ENCODE measurements around the gene GDE1. TPM values are rescaled to one million over a fixed set of nuclear protein-coding genes. Genes with fewer than 3 reads are reported as not detected.

GDE1 gene
- total RNA-seq, 1 donor from 2014 or later: 77.8 TPM

GRCh38 chr16:19482291-19482690, 39.6 kb downstream of the GDE1 start:
- no peak for DNase-seq (ENCODE audit: extremely low spot score, unreplicated experiment)
- no peak for TF ChIP-seq CTCF (IDR thresholded peaks at IDR 0.05)
- H3K27me3 Mint-ChIP-seq (ENCODE audit: unreplicated experiment): peaks cover 2% of the 10 kb centered on the region
- H3K4me1 Mint-ChIP-seq (ENCODE audit: unreplicated experiment): no peaks in the 10 kb centered on the region
- no peak overlapping the region for H3K27ac Mint-ChIP-seq (ENCODE audit: unreplicated experiment)
- H3K4me3 Mint-ChIP-seq (ENCODE audit: unreplicated experiment): no peak overlapping the region
- no peaks in the 10 kb centered on the region for H3K36me3 Mint-ChIP-seq (ENCODE audit: unreplicated experiment)
- no peaks in the 10 kb centered on the region for H3K9me3 Mint-ChIP-seq (ENCODE audit: unreplicated experiment)

GRCh38 chr16:19481769-19482168, 40.1 kb downstream of the GDE1 start:
- peaks cover 2% of the 10 kb centered on the region for H3K27me3 Mint-ChIP-seq (ENCODE audit: unreplicated experiment)
- no peak for DNase-seq (ENCODE audit: extremely low spot score, unreplicated experiment)

GRCh38 chr16:19481296-19481695, 40.6 kb downstream of the GDE1 start:
- no peak overlapping the region for H3K4me3 Mint-ChIP-seq (ENCODE audit: unreplicated experiment)
- DNase-seq (ENCODE audit: extremely low spot score, unreplicated experiment): no peak
- H3K27me3 Mint-ChIP-seq (ENCODE audit: unreplicated experiment): peaks cover 2% of the 10 kb centered on the region
- no peaks in the 10 kb centered on the region for H3K9me3 Mint-ChIP-seq (ENCODE audit: unreplicated experiment)
- no peaks in the 10 kb centered on the region for H3K4me1 Mint-ChIP-seq (ENCODE audit: unreplicated experiment)
- TF ChIP-seq CTCF (IDR thresholded peaks at IDR 0.05): no peak
- no peaks in the 10 kb centered on the region for H3K36me3 Mint-ChIP-seq (ENCODE audit: unreplicated experiment)
- H3K27ac Mint-ChIP-seq (ENCODE audit: unreplicated experiment): no peak overlapping the region

More at GRCh38 chr16:19481769-19482168, 40.1 kb downstream of the GDE1 start:
- Mint-ChIP-seq H3K4me3 (ENCODE audit: unreplicated experiment) (no peak overlapping the region), H3K27ac (ENCODE audit: unreplicated experiment) (no peak overlapping the region), H3K9me3 (ENCODE audit: unreplicated experiment) (no peaks in the 10 kb centered on the region), H3K4me1 (ENCODE audit: unreplicated experiment) (no peaks in the 10 kb centered on the region), H3K36me3 (ENCODE audit: unreplicated experiment) (no peaks in the 10 kb centered on the region)
- no peak for TF ChIP-seq CTCF (IDR thresholded peaks at IDR 0.05)

GRCh38 chr16:19479302-19479721, 42.6 kb downstream of the GDE1 start:
- no peak overlapping the region for H3K27ac Mint-ChIP-seq (ENCODE audit: unreplicated experiment)
- no peak for TF ChIP-seq CTCF (IDR thresholded peaks at IDR 0.05)
- H3K4me1 Mint-ChIP-seq (ENCODE audit: unreplicated experiment): no peaks in the 10 kb centered on the region
- H3K4me3 Mint-ChIP-seq (ENCODE audit: unreplicated experiment): no peak overlapping the region
- no peaks in the 10 kb centered on the region for H3K9me3 Mint-ChIP-seq (ENCODE audit: unreplicated experiment)
- H3K36me3 Mint-ChIP-seq (ENCODE audit: unreplicated experiment): no peaks in the 10 kb centered on the region
- no peaks in the 10 kb centered on the region for H3K27me3 Mint-ChIP-seq (ENCODE audit: unreplicated experiment)
- DNase-seq (ENCODE audit: extremely low spot score, unreplicated experiment): no peak

- H3K27me3 Mint-ChIP-seq (ENCODE audit: unreplicated experiment): no peaks in the 10 kb centered on the region
- H3K9me3 Mint-ChIP-seq (ENCODE audit: unreplicated experiment): no peaks in the 10 kb centered on the region
- no peaks in the 10 kb centered on the region for H3K36me3 Mint-ChIP-seq (ENCODE audit: unreplicated experiment)
- no peak overlapping the region for H3K4me3 Mint-ChIP-seq (ENCODE audit: unreplicated experiment)
- no peaks in the 10 kb centered on the region for H3K4me1 Mint-ChIP-seq (ENCODE audit: unreplicated experiment)
- no peak for DNase-seq (ENCODE audit: extremely low spot score, unreplicated experiment)
- no peak overlapping the region for H3K27ac Mint-ChIP-seq (ENCODE audit: unreplicated experiment)
- TF ChIP-seq CTCF (IDR thresholded peaks at IDR 0.05): no peak
These were observed 43.4 kb downstream of the GDE1 start for GRCh38 chr16:19478505-19478904.

Measured in osteocyte (in vitro differentiated cells).